Activated B cell treated with CpG ODN at 0.5 μM for 24 hours (primary cell): ENCODE results near the gene MAD1L1. TPM values are rescaled to one million over a fixed set of nuclear protein-coding genes. Genes with fewer than 3 reads are reported as not detected.

ENCODE experiments used
- ATAC-seq: fragments of 200-7000 bp; cut with Tn5 transposase; one replicate; pipeline ENCODE4 v1.10.0; 2021; ENCODE audit warnings: low read depth, mild to moderate bottlenecking, moderate library complexity
- CTCF ChIA-PET: fragments of 350-600 bp; sonication (Branson Sonifier 250); formaldehyde crosslinking; loops from one replicate; lab custom pipeline; 2021; ENCODE audit warnings: antibody characterized with exemption; lab: Charles Lee
- POLR2A ChIA-PET: fragments of 350-600 bp; sonication (Branson Sonifier 250); formaldehyde crosslinking; loops from one replicate; lab custom pipeline; 2021; ENCODE audit warnings: antibody characterized with exemption; lab: Charles Lee
- DNase-seq: peaks from one replicate; pipeline ENCODE4 v3.0.0; 2022
- H3K27ac Mint-ChIP-seq: one replicate; pipeline ENCODE4 v1.8.0; 2020; ENCODE audit warnings: mixed read lengths
- H3K27me3 Mint-ChIP-seq: one replicate; pipeline ENCODE4 v1.8.0; 2021; ENCODE audit warnings: mixed read lengths
- H3K36me3 Mint-ChIP-seq: one replicate; pipeline ENCODE4 v1.8.0; 2021; ENCODE audit warnings: low read depth, mixed read lengths
- H3K4me1 Mint-ChIP-seq: one replicate; pipeline ENCODE4 v1.8.0; 2021; ENCODE audit warnings: mixed read lengths
- H3K4me3 Mint-ChIP-seq: one replicate; pipeline ENCODE4 v1.8.0; 2020; ENCODE audit warnings: mild to moderate bottlenecking, mixed read lengths
- H3K9me3 Mint-ChIP-seq: one replicate; pipeline ENCODE4 v1.8.0; 2020; ENCODE audit warnings: mixed read lengths
- CTCF ChIP-seq: fragments of 200-600 bp; IDR thresholded peaks from one replicate; pipeline ENCODE4 v1.8.0; 2022; ENCODE audit warnings: antibody characterized with exemption, mild to moderate bottlenecking
- intact Hi-C: fragments of 100-400 bp; cut with micrococcal nuclease; formaldehyde crosslinking; loops from one replicate; pipeline ENCODE4 v1.15.1; 2024
- total RNA-seq: library from RNA; stranded (reverse); gene quantifications from 2 replicates; pipeline ENCODE4 v1.2.3, GENCODE V29; 2022

Gene MAD1L1
- total RNA-seq, 1 donor from 2014 or later: 54.6 TPM

- Mint-ChIP-seq H3K36me3 (peaks cover 29% of the 10 kb centered on the region), H3K27ac (peak overlapping the region; percentile 38), H3K9me3 (no peaks in the 10 kb centered on the region), H3K4me3 (no peak overlapping the region), H3K27me3 (no peaks in the 10 kb centered on the region), H3K4me1 (peaks cover 32% of the 10 kb centered on the region)
- DNase-seq (no peak), ATAC-seq (no peak)
- TF ChIP-seq CTCF: no peak
- intact Hi-C loops: no loop called here
- ChIA-PET CTCF (no interaction called here), POLR2A (no interaction called here)
These were observed 263.1 kb downstream of the MAD1L1 start for GRCh38 chr7:1969459-1970284.

DNA sequence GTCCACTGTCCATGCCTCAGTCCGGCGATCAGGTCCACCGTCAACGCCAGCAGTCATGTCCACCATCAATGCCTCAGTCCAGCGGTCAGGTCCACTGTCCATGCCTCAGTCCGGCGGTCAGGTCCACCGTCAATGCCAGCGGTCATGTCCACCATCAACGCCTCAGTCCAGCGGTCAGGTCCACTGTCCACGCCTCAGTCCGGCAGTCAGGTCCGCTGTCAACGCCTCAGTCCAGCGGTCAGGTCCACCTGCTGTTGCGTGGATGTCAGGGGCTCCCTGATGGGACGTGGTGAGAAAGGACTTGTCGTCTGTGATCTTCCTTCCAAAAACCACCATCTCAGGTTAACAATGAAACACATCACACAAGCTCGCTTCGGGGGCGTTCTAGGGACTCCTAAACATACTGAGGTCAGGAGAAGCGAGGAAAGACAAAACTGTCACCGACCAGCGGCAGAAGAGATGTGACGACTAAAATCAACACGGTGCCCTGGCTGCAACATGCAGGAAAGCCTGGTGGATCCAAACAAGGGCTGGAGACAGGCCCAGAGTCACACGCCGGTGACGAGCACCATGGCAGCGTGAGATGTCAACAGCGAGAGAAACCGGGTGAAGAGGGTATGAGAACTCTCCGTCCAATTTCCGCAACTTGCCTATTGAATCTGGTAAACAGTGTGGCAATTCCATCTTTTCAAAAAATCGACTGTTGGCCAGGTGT lies 264.2 kb downstream of the MAD1L1 start:
- Mint-ChIP-seq H3K4me1 (peaks cover 30% of the 10 kb centered on the region), H3K27ac (no peak overlapping the region), H3K27me3 (no peaks in the 10 kb centered on the region), H3K36me3 (peaks cover 27% of the 10 kb centered on the region), H3K4me3 (no peak overlapping the region), H3K9me3 (no peaks in the 10 kb centered on the region)
- DNase-seq (no peak), ATAC-seq (no peak)
- no peak for TF ChIP-seq CTCF
- ChIA-PET POLR2A (no interaction called here), CTCF (no interaction called here)
- intact Hi-C loops: no loop called here

GRCh38 chr7:1967512-1968396 lies 265.0 kb downstream of the MAD1L1 start:
- H3K36me3 Mint-ChIP-seq: peaks cover 30% of the 10 kb centered on the region
- POLR2A ChIA-PET: interaction anchor here (0.6 kb wide), 1 partner anchor 147 kb away, joined by 4 read pairs; no protein-coding TSS in a partner anchor
- no peak for ATAC-seq
- H3K27me3 Mint-ChIP-seq: no peaks in the 10 kb centered on the region
- intact Hi-C loops: no loop called here
- peak overlapping the region; percentile 27 for H3K27ac Mint-ChIP-seq
- no peak overlapping the region for H3K4me3 Mint-ChIP-seq
- TF ChIP-seq CTCF: no peak
- no peak for DNase-seq
- CTCF ChIA-PET: no interaction called here
- H3K4me1 Mint-ChIP-seq: peaks cover 30% of the 10 kb centered on the region
- H3K9me3 Mint-ChIP-seq: no peaks in the 10 kb centered on the region

DNA sequence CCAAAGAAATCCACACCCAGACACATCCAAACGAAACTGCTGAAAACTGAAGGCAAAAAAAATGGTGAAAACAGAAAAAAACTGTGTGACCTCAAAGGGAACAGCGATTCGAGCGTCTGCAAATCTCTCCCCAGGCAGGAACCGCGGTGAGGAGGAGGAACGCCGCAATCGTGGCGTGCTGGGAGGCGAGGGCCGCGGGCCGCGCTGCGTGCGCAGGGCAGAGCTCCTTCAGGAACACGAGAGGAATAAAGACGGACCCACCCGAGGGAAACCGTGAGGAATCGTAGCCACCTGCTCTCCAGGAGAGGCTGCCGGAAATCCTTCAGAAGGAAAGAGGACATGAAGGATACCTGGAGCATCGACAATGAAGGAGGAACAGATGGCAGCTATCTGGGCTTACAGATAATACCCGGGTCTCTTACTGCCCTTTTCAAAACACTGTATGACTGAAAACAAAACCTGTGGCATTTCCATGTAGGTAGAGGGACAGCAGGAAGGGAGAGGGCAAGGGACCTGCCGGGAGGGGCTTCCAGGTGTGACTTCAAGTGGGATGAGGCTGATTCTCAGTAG lies 266.0 kb downstream of the MAD1L1 start:
- Mint-ChIP-seq H3K27ac (no peak overlapping the region), H3K4me1 (peaks cover 30% of the 10 kb centered on the region), H3K4me3 (no peak overlapping the region), H3K36me3 (peaks cover 38% of the 10 kb centered on the region), H3K27me3 (no peaks in the 10 kb centered on the region), H3K9me3 (peaks cover 7% of the 10 kb centered on the region)
- DNase-seq (no peak), ATAC-seq (no peak)
- no peak for TF ChIP-seq CTCF
- intact Hi-C loops: no loop called here
- ChIA-PET POLR2A (no interaction called here), CTCF (no interaction called here)
